ENCODE results near the gene CCNK. TPM values are rescaled to one million over a fixed set of nuclear protein-coding genes. Genes with fewer than 3 reads are reported as not detected.

Gene CCNK
- total and polyA plus RNA-seq, 2 of the 13 experiments (the other 11 are each of a cell fraction or from before 2014, with no cell fraction given): 4.9 to 9.7 TPM

GRCh38 chr14:99535448-99535847 lies 54.2 kb downstream of the CCNK start:
- peaks cover 36% of the 10 kb centered on the region; the same call in 1 of the 2 replicates for H4K20me1 ChIP-seq (ENCODE audit: insufficient read depth, low read length)
- in situ Hi-C loops (cut with HindIII; ENCODE audit: extremely low pct_ligation_motif_present, low pct_unique_long_range_greater_than_20kb) (no loop called here), intact Hi-C loops (cut with micrococcal nuclease; ENCODE audit: unreplicated experiment) (no loop called here)
- ChIA-PET CTCF (ENCODE audit: low intra/inter-chr PET ratio, low total read pairs) (no interaction called here), POLR2A (interaction anchor here (0.8 kb wide), 1 partner anchor 54 kb away, joined by 3 read pairs; the partner anchor contains the start of genes CCNK and SETD3)
- no peak overlapping the region for H3K9ac ChIP-seq (ENCODE audit: insufficient read depth, low read depth, low read length)
- 100% methylated on average over 1 of the region's 8 CpGs for WGBS (ENCODE audit: low lambda C conversion rate)
- H3K4me3 ChIP-seq (replicated peaks in 1 of 3; ENCODE audit: insufficient read depth in 1 of 3, low read depth in 2 of 3, low read length in 3 of 3): no peak overlapping the region
- no peak overlapping the region for H2AFZ ChIP-seq (ENCODE audit: low read length)
- H3K27me3 ChIP-seq (ENCODE audit: control insufficient read depth in 1 of 2, insufficient read depth in 2 of 2, low read length in 2 of 2): no peaks in the 10 kb centered on the region
- no peak for FAIRE-seq
- no peak overlapping the region for H3K27ac ChIP-seq (ENCODE audit: extremely low read length, insufficient read depth, low read length)
- DNase-seq (ENCODE audit: low spot score): no peak
- peaks cover 27% of the 10 kb centered on the region for H3K4me1 ChIP-seq (ENCODE audit: insufficient read depth, low read length)
- ATAC-seq: no peak
- H3K4me2 ChIP-seq (ENCODE audit: low read depth, low read length): no peak overlapping the region
- H3K36me3 ChIP-seq (replicated peaks in 1 of 2; ENCODE audit: control insufficient read depth in 1 of 2, insufficient read depth in 2 of 2, low read length in 2 of 2): peaks cover 5 to 7% of the 10 kb centered on the region in 2 experiments; a peak in 2 of 5 replicates
- no peak for TF ChIP-seq GTF3A (CRISPR knock-in tag; conservative IDR thresholded peaks at IDR 0.05)
- BruUV-seq (replicated peaks): no TSS peak
- no peaks in the 10 kb centered on the region for H3K9me3 ChIP-seq (ENCODE audit: low read length)
- H3K79me2 ChIP-seq (ENCODE audit: insufficient read depth, low read length): peaks cover 36% of the 10 kb centered on the region

GRCh38 chr14:99535908-99536778 lies 54.9 kb downstream of the CCNK start:
- in situ Hi-C loops (cut with HindIII; ENCODE audit: extremely low pct_ligation_motif_present, low pct_unique_long_range_greater_than_20kb): no loop called here
- DNase-seq (ENCODE audit: low spot score) (no peak), ATAC-seq (no peak), FAIRE-seq (no peak)
- CTCF ChIA-PET (ENCODE audit: low intra/inter-chr PET ratio, low total read pairs): no interaction called here
- no peaks in the 10 kb centered on the region for H3K9me3 ChIP-seq (ENCODE audit: low read length)
- POLR2A ChIA-PET: interaction anchor here (0.6 kb wide), 1 partner anchor 101 kb away, joined by 3 read pairs; no protein-coding TSS in a partner anchor
- H3K4me2 ChIP-seq (ENCODE audit: low read depth, low read length): no peak overlapping the region
- H3K4me3 ChIP-seq (replicated peaks in 1 of 3; ENCODE audit: insufficient read depth in 1 of 3, low read depth in 2 of 3, low read length in 3 of 3): no peak overlapping the region
- no peak overlapping the region for H3K27ac ChIP-seq (ENCODE audit: extremely low read length, insufficient read depth, low read length)
- no TSS peak for BruUV-seq (replicated peaks)
- no peak overlapping the region for H2AFZ ChIP-seq (ENCODE audit: low read length)
- peaks cover 36% of the 10 kb centered on the region; the same call in 1 of the 2 replicates for H4K20me1 ChIP-seq (ENCODE audit: insufficient read depth, low read length)
- peaks cover 43% of the 10 kb centered on the region for H3K79me2 ChIP-seq (ENCODE audit: insufficient read depth, low read length)
- intact Hi-C loops (cut with micrococcal nuclease; ENCODE audit: unreplicated experiment): no loop called here
- peaks cover 4 to 5% of the 10 kb centered on the region in 2 experiments; a peak in 2 of 5 replicates for H3K36me3 ChIP-seq (replicated peaks in 1 of 2; ENCODE audit: control insufficient read depth in 1 of 2, insufficient read depth in 2 of 2, low read length in 2 of 2)
- peaks cover 27% of the 10 kb centered on the region for H3K4me1 ChIP-seq (ENCODE audit: insufficient read depth, low read length)
- no peak overlapping the region for H3K9ac ChIP-seq (ENCODE audit: insufficient read depth, low read depth, low read length)
- peak; percentile 13 for TF ChIP-seq AGO2 (optimal IDR thresholded peaks at IDR 0.05; ENCODE audit: low read depth, low read length)
- TF ChIP-seq ZFY (CRISPR knock-in tag; IDR thresholded peaks at IDR 0.05): no peak
- TF ChIP-seq CEBPG (CRISPR knock-in tag; IDR thresholded peaks at IDR 0.05): peak; percentile 34; the same call in 1 of the 2 replicates
- TF ChIP-seq MAFF (IDR thresholded peaks at IDR 0.05; ENCODE audit: low read depth, low read length): peak; percentile 55; the same call in 1 of the 2 replicates
- peak; percentile 57 to 67 for TF ChIP-seq MAFK (conservative IDR thresholded peaks at IDR 0.05 in 1 of 2, IDR thresholded peaks at IDR 0.05 in 1 of 2; ENCODE audit: low read length in 2 of 2)
- TF ChIP-seq CEBPB (IDR thresholded peaks at IDR 0.05; ENCODE audit: borderline replicate concordance, low read depth, low read length): peak; percentile 91
- TF ChIP-seq PAF1 (CRISPR knock-in tag; IDR thresholded peaks at IDR 0.05): no peak
- no peak for TF ChIP-seq SRSF4 (IDR thresholded peaks at IDR 0.05; ENCODE audit: low read depth, low read length, poor library complexity, severe bottlenecking)
- no peak for TF ChIP-seq ZNF224 (CRISPR knock-in tag; IDR thresholded peaks at IDR 0.05)
- no peaks in the 10 kb centered on the region for H3K27me3 ChIP-seq (ENCODE audit: control insufficient read depth in 1 of 2, insufficient read depth in 2 of 2, low read length in 2 of 2)
- 90% methylated on average over 2 of the region's 24 CpGs for WGBS (ENCODE audit: low lambda C conversion rate)

Data from HepG2 (cell line).